Measurements from ENCODE around the gene TRIM17.

The TRIM17 gene

DNA sequence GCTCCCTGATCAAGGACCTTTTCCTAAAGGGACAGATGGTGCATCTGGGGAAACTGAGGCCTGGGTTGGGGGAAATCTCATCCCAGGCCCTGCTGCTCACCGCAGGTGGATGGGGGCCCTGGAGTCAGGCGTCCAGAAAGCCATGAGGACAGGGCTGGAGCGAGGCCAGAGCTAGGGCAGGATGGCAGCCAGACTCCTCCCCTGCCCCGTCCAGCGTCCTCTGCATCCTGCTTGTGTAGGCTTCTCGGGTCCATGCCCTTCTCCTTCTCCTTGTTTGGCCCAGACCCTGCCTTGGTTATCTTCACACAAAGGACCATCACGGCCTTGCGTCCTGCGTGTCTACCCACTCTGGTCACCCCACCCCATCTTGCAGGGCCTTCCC is 53.0 kb downstream of the TRIM17 start:
- DNase-seq (ENCODE audit: insufficient read length, low spot score) (no peak), FAIRE-seq (no peak)
- TF ChIP-seq POLR2A (IDR thresholded peaks at IDR 0.05; ENCODE audit: low read depth, low read length) = no peak

DNA sequence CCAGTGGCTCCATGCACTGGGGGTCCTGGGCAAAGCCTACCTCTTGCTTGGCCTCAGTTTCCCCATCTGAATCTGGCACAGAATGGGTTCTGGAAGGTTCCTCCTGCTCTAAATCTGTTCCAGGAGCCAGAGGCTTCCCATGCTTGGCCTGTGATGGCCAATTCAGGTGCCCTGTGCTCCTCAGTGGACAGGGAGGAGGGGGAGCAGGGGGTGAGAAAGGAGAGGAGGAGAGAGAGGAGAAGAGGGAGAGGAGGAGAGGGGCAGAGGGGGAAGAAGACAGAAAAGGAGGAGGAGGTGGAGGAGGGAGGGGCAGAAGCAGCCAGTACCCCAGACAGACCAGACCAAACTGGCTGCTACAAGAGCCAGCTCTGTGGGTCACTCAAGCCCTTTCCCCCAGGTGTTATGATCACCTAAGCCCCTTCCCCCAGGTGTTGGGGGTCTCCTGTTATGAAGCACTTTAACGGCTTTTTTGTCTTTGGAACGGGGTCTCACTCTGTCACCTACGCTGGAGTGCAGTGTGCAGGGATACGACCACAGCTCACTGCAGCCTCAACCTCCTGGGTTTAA is 53.7 kb downstream of the TRIM17 start:
- FAIRE-seq (no peak), DNase-seq (ENCODE audit: insufficient read length, low spot score) (no peak)
- no peak for TF ChIP-seq POLR2A (IDR thresholded peaks at IDR 0.05; ENCODE audit: low read depth, low read length)

DNA sequence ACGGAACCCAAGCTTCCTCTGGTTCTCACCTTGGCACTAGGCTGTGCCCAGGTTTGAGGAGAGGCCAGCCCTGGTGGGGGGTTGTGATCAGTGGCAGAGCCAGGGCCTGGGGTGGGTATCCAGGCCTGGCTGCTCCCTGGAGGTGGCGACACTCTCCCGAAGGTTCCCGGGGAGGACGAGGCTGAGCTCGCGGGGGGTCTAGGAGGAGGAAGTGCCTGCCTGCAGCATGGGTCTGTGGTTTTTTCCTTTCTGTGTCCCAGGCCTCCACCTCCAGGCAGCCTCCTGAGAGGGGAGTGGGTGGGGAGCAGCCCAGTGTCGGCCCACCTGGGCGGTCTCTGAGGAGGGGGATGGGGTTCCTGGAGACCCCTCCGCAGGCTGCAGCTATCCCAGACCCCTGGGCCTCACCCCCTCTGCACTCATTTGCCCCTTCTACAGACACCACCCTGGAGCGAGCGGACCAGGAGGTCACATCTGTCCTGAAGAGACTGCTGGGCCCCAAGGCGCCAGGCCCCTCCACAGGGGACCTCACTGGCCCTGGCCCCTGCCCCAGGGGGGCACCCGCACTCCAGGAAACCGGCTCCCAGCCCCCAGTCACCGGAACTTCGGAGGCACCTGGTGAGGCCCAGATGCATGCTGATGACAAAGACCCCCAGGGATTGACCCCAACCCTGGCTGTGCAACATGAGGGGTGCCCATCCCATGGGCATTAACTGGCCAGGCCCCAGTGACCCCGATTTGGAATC is 54.3 kb downstream of the TRIM17 start:
- TF ChIP-seq POLR2A (IDR thresholded peaks at IDR 0.05; ENCODE audit: low read depth, low read length) = no peak
- DNase-seq (ENCODE audit: insufficient read length, low spot score) (no peak), FAIRE-seq (no peak)

DNA sequence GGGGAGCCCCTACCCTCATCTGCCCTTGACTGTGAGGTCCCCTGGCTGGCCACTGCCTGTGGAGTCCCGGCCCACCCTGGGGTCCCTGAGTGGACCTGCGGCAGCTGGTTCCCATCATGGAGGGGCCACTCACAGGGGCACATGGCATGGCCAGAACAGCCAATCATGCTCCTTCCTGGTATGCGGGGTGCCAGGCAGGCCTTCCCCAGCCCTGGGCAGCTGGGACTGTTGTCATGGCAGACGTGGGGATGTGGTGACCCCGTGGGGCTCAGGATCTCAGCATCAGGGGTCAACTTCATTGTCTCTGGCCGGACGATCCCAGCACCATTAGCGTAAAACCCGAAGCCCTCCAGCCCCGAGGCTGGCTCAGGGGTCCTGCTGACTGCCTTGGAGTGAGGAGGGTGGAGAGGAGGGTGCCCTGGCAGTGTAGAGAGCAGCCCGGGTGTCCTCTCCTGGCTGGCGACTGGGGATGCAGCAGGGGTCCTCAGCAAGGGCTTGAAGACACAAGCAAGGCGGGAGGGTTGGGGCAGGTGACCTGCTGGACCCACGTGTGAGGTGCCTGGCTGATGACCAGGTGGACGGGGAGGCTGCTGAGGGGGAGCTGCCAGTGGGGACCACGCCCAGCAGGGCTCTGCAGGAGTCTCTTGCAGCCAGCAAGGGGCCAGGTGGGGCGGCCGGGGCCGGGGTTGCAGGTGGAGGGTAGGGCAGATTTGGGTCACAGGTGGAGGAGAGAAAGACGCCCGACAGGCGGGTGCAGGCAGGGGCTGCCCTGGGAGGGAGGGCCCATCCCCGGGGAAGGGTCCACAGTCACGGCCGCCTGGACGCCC is 55.1 kb downstream of the TRIM17 start:
- FAIRE-seq (no peak), DNase-seq (ENCODE audit: insufficient read length, low spot score) (no peak)
- TF ChIP-seq POLR2A (IDR thresholded peaks at IDR 0.05; ENCODE audit: low read depth, low read length) = no peak

DNA sequence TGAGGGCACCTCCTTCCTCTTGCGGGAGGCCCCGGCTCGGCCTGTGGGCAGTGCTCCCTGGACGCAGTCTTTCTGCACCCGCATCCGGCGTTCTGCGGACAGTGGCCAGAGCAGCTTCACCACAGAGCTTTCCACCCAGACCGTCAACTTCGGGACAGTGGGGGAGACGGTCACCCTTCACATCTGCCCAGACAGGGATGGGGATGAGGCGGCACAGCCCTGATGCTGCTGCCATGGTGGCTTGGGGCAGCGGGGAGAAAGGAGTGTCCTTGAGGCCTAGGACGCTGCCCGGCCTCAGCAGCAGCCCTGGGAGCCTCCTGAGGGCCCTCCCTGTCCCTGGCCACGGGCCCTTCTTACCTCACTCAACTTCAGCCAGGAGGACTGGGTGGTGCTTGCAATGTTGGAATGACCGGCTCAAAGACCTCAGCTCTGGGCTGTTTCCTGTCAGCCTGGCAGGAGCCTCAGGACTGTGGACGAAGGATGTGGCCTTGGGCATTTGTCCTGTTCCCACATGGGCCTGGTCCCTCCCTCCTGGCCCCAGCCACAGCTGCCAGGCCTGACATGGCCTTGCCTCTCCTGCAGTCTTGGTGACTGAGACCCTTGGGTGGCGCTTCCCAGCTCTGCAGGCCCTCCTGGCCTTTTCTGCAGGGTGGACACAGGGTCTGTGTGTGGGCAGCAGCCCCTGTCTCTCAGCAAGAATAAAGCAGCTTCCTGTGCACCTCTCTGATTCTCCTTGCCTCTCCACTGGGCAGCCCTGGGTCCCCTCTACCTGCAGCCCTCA is 55.9 kb downstream of the TRIM17 start:
- DNase-seq (ENCODE audit: insufficient read length, low spot score) = no peak
- no peak for FAIRE-seq
- no peak for TF ChIP-seq POLR2A (IDR thresholded peaks at IDR 0.05; ENCODE audit: low read depth, low read length)

DNA sequence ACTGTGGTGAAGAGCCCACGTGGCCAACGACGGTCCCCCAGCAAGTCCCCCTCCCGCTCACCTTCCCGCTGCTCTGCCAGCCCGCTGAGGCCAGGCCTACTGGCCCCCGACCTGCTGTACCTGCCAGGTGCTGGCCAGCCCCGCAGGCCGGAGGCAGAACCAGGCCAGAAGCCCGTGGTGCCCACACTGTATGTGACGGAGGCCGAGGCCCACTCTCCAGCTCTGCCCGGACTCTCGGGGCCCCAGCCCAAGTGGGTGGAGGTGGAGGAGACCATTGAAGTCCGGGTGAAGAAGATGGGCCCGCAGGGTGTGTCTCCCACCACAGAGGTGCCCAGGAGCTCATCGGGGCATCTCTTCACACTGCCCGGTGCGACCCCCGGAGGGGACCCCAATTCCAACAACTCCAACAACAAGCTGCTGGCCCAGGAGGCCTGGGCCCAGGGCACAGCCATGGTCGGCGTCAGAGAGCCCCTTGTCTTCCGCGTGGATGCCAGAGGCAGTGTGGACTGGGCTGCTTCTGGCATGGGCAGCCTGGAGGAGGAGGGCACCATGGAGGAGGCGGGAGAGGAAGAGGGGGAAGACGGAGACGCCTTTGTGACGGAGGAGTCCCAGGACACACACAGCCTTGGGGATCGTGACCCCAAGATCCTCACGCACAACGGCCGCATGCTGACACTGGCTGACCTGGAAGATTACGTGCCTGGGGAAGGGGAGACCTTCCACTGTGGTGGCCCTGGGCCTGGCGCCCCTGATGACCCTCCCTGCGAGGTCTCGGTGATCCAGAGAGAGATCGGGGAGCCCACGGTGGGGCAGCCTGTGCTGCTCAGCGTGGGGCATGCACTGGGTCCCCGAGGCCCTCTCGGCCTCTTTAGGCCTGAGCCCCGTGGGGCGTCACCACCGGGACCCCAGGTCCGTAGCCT is 56.8 kb downstream of the TRIM17 start:
- DNase-seq (ENCODE audit: insufficient read length, low spot score) = no peak
- no peak for TF ChIP-seq POLR2A (IDR thresholded peaks at IDR 0.05; ENCODE audit: low read depth, low read length)
- no peak for FAIRE-seq

DNA sequence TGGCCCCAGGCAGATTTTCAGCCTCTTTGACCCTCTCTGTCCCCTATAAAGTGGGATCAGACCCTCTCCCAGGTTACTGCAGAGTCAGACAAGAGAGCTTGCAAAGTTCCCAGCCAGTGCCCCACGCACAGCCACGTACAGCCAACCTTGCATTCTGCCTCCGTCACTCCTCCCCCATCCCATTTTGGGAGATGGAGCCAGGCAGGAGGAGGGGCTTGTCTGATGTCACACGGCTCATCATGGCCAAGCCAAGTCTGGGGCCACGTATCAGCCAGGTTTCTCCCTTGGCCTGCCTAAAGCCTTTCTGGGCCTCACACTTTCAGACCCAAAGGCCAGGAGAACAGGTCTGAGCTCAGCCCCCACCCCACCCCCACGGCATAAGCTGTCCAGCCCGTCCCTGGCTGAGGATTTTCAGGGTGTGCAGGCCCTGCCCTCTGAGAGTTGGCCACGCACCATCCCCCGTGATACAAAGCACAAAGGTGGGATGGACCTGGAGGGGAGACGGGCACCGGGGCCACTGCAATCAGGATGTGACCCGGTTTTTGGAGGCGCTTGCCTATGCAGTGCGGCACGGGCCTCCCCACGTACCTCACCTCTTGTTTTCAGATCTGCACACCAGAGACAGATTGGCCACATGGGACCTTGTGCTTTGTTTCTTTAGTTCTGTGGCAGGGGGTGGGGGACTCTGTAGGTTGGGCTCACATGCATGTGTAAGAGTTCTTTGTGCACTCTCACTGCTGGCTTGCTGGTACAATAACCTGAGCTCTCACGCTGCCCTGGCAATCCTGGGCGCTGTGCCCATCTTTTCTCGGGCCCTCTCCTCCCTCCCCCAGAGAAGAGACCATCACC is 57.7 kb downstream of the TRIM17 start:
- DNase-seq (ENCODE audit: insufficient read length, low spot score) (no peak), FAIRE-seq (no peak)
- TF ChIP-seq POLR2A (IDR thresholded peaks at IDR 0.05; ENCODE audit: low read depth, low read length) = no peak

DNA sequence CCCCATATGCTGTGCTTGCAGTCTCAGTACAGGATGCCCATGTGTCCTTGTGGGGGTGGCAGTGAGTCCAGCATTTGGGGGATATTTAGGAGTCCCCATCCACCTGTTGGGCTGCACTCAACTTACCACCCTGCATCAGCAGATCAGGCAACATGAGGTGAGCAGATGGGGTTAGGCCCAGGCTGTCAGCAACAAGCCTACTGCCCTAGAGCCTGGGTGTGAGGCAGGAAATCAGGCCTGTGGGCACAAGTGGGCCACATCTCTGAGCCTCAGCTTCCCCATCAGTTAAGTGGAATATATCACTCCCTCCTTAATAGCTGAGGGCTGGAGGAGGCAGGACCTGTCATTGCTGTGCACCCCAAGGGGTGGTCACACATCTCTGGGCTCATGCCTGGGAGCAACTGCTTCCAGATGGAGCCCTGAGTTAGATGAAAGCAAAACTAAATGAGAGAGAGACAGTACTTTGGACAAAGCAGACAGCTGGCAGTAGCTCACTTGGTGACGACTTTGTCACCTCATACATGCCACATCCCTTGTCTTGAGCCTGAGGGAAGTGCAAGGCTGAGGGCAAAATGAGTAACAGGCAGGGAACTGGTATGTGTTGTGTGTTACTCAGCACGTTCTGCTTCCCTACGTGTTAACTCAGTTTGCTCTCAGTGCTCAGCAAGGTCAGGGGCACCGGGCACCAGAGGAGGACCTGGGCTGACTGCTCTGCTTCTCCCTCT is 58.5 kb downstream of the TRIM17 start:
- TF ChIP-seq POLR2A (IDR thresholded peaks at IDR 0.05; ENCODE audit: low read depth, low read length) = no peak
- DNase-seq (ENCODE audit: insufficient read length, low spot score) = no peak
- no peak for FAIRE-seq

Measured in H54 (cell line).